Choroid plexus epithelial cell (primary cell): ENCODE data around the gene RHOT2.

Experiments
- DNase-seq: peaks from one replicate; pipeline ENCODE4 v3.0.0-alpha.2; 2010; ENCODE audit warnings: low read depth
- H3K4me3 ChIP-seq: 2 replicates; pipeline ENCODE4 v1.5.1; 2011; ENCODE audit warnings: low read depth, mild to moderate bottlenecking, control low read depth, low read length, moderate library complexity
- TF ChIP-seq, protein P1 (sequence below): conservative IDR thresholded peaks from 2 replicates; pipeline ENCODE4 v1.5.1; 2011; ENCODE audit warnings: low read depth, mild to moderate bottlenecking, control low read depth, inconsistent platforms, low read length, moderate library complexity

RHOT2 gene

DNA sequence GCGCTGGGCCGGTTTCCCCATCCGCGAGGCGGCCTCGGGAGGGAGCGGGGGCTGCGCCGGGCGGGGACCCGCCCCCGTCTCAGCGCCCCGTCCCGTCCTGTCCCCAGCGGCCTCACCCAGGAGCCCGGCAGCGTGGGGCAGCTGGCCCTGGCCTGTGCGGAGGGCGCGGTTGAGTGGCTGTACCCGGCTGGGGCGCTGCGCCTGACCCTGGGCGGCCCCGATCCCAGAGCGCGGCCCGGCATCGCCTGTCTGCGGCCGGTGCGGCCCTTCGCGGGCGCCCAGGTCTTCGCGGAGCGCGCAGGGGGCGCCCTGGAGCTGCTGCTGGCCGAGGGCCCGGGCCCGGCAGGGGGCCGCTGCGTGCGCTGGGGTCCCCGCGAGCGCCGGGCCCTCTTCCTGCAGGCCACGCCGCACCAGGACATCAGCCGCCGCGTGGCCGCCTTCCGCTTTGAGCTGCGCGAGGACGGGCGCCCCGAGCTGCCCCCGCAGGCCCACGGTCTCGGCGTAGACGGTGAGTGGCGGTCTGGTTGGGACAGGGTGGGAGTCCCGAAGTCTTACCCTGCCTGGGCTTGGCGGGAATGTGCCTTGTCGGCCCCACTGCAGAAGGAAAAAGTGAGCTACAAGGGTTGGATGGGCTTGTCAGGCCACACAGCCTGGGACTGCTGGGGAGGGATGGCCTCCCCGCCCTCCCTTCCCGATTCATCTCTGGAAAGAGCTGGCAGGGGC, 47.7 kb downstream of the RHOT2 start:
- TF ChIP-seq, protein P1, sequence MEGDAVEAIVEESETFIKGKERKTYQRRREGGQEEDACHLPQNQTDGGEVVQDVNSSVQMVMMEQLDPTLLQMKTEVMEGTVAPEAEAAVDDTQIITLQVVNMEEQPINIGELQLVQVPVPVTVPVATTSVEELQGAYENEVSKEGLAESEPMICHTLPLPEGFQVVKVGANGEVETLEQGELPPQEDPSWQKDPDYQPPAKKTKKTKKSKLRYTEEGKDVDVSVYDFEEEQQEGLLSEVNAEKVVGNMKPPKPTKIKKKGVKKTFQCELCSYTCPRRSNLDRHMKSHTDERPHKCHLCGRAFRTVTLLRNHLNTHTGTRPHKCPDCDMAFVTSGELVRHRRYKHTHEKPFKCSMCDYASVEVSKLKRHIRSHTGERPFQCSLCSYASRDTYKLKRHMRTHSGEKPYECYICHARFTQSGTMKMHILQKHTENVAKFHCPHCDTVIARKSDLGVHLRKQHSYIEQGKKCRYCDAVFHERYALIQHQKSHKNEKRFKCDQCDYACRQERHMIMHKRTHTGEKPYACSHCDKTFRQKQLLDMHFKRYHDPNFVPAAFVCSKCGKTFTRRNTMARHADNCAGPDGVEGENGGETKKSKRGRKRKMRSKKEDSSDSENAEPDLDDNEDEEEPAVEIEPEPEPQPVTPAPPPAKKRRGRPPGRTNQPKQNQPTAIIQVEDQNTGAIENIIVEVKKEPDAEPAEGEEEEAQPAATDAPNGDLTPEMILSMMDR = no peak
- DNase-seq = peak; percentile 39
- H3K4me3 ChIP-seq = peak overlapping the region; percentile 63

DNA sequence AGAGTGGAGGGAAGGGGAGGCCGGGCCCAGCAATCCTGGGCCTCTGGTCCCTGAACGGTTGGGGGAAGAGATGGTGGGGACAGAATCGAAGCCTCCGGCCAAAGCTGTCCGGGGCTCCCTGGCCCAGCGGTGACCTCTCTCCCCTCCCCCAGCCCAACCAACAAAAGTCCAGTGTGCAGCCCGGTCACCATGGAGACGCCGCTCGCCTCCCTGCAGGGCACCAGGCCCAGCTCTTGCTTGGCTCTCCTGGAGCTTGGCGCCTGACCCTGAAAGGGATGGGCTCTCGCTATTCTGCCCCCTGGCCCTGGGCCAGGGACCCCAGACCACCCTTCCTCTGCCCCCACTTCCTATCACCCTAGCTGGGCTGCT, 48.3 kb downstream of the RHOT2 start:
- peak; percentile 68 for DNase-seq
- TF ChIP-seq, protein P1 = no peak
- H3K4me3 ChIP-seq = peak overlapping the region; percentile 63

DNA sequence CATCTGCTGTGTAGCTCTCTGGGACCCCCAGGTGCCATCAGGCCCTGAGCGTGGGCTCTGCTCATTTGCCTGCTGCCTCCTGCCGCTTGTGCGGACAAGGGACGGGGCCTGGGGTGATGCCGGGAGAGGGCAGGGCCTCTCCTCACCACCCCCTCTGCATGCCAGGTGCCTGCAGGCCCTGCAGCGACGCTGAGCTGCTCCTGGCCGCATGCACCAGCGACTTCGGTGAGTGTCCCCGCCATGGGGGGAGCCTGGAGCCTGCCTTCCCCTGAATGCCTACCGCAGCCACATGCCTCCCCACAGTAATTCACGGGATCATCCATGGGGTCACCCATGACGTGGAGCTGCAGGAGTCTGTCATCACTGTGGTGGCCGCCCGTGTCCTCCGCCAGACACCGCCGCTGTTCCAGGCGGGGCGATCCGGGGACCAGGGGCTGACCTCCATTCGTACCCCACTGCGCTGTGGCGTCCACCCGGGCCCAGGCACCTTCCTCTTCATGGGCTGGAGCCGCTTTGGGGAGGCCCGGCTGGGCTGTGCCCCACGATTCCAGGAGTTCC, 48.9 kb downstream of the RHOT2 start:
- no peak for DNase-seq
- H3K4me3 ChIP-seq = no peak overlapping the region
- TF ChIP-seq, protein P1 = no peak

DNA sequence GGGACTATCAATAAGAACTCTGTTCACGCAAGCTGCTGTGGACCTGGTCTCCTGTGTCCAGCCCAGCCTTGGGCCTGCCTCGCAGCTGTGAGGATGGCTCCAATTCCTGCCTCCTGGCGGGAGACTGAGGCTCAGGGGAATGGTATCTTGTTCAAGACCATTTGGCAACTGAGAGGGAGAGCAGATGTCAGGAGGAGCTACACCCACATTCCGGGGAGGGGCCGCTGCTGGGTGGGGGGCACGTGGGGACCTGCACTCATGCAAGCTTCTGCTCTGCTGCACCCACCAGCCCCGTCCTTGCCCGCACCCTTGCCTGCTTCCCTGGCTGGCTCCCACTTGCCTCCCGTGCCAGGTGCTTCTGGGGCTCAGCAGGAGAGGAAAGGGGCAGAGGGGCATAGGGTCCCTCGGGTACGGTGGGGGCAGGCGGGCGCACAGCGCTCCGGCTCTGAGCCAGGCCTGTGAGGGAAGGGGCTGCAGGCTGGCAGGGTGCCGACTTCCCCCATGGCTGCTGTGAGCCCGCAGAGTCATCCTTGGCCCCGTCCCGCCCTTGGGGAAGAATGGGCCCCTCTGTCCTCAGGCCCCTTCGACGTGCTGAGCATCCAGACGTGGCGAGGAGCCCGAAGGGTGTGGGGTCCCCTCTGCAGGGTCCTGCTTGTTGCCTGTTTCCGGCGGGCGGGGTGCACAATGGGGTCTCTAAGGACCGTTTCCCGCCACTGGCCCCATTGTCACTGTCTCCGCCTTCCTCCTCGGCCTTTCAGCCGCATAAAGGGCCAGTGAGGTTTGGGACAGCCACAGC, 49.7 kb downstream of the RHOT2 start:
- TF ChIP-seq, protein P1 = no peak
- H3K4me3 ChIP-seq = no peak overlapping the region
- no peak for DNase-seq

DNA sequence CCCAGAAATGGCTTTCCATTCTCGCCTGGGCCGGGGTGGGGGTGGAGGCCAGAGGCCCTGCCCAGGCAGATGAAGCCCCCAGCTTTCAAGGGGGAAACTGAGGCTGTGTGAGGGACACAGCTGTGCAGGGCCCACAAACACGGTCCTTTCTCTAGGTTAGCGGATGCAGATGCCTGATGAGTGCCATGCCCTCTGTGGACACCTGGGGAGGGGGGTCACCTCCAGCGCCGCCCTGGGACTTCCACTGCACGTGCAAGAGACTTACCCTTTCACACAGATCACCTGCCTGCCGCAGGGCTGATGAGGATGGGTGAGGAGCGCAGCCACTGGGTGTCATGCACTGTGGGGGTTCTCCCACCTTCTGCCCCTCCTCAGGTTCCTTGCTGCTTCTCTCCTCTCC, 50.5 kb downstream of the RHOT2 start:
- H3K4me3 ChIP-seq = no peak overlapping the region
- TF ChIP-seq, protein P1 = no peak
- DNase-seq = no peak

DNA sequence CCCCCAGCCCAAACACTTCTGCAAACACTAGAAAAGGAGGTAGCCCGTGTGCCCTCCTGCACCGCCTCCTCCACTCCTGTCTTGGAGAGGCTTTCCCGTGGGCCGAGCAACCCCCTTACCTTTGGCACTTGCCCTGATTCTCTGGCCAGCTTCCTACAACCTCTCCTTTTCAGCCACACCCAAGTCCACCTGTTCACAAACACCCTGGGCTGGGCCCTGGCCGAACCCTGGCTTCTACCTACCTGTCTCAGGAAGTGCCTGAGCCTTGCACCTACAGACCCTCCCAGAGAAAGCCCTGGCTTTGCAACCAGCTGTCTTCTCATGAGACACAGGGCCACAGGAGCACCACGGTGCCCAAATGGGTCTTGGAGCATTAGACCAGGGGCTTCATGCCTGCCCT, 51.0 kb downstream of the RHOT2 start:
- no peak for DNase-seq
- no peak overlapping the region for H3K4me3 ChIP-seq
- TF ChIP-seq, protein P1 = no peak
